ENCODE results near the gene PTPRM.

- TF ChIP-seq CTCF (IDR thresholded peaks at IDR 0.05) (no peak), POLR2A (IDR thresholded peaks at IDR 0.05) (no peak)
Measured at GRCh38 chr18:8364385-8364784, 797.3 kb downstream of the PTPRM start.
